Activated T-helper 9 cell treated with anti-CD3 and anti-CD28 coated beads, Interleukin-2, amount 50 U/mL, for 16 hours (primary cell): Measurements from ENCODE around the gene RTP2.

Experiments
- DNase-seq: peaks from one replicate; pipeline ENCODE4 v3.0.0-alpha.2; 2020; ENCODE audit warnings: low read depth

The RTP2 gene

GRCh38 chr3:187702507-187703033, at the start of gene RTP2:
Gene RTP2, minus strand, starts transcription at chr3:187702557. Its CDS starts 429 bp downstream, at chr3:187702128.
- DNase-seq = no peak

- no peak for DNase-seq
Observed at GRCh38 chr3:187750513-187751123, 48.3 kb upstream of the RTP2 start.

DNA sequence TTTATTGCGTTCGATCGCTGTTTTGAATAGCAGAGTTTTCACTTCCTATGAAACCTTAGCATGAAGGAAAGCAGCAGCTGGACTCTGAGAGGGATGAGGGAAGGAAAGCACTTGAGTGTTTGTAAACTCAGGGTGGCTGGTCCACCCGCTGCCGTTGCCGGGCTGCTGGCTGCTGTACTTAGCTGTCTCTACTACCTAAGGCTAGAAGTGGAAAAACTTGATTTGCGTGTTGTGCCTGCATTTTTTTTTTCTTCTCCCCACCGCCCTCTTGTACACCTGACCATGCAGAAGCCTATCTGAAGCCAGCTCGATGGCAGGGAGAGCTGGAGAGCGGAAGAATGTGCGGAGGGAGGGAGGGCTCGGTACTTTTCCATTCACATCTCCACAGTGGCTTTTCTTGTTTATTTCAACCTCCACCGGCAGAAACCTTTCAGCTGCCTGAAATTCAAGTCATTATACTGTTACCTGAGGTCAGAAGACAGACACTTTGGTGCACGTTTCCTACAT, 47.7 kb upstream of the RTP2 start:
- no peak for DNase-seq

GRCh38 chr3:187748050-187748481, 45.7 kb upstream of the RTP2 start:
- peak; percentile 83 for DNase-seq

GRCh38 chr3:187747506-187747905, 45.1 kb upstream of the RTP2 start:
- DNase-seq = no peak

DNA sequence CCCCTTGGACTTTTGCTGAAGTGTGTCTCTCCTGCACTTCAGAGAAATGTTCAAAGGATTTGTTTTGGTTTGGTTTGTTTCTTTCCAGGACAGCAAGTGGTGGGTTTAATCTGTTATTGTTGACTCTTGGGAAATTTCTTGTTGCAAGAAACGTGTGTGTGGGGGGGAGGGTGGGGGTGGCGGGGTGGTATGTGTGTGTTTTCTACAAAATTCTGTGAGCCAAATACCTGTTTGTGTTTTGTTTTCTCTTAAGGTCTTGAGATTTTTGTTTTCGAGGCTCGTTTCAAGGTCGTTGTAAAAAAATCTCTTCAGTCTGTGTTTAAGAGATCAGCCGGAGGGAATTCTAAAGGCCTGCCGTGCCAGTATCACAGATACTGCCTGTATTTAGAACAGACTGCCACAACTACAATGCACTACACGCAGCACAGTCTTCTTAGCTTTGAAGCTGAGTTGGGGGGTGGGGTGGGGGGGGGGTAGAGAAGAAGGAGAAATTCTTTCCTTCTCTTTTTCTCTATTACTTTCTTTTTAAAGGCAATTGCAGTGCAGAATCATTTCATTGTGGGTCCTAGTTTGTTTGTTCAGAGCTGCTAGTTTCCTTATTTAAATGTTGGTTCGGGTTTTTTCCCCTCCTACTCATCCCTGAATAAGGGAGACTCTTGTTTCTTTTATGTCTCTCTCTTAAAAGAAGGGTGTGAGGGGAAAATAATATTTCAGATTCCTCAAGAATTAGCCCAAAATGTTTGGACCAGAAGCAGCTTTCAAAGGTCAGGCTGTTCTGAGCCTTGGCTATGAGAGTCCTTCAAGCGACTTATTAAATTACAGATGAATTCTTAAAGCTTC, 44.3 kb upstream of the RTP2 start:
- DNase-seq = no peak

GRCh38 chr3:187746059-187746441, 43.7 kb upstream of the RTP2 start:
- no peak for DNase-seq

GRCh38 chr3:187745201-187746058, 43.1 kb upstream of the RTP2 start, which contains the start of gene BCL6:
Gene BCL6, minus strand, starts transcription at chr3:187745468. Its CDS starts 11,775 bp downstream, at chr3:187733693.
- peak; percentile 79 for DNase-seq

DNA sequence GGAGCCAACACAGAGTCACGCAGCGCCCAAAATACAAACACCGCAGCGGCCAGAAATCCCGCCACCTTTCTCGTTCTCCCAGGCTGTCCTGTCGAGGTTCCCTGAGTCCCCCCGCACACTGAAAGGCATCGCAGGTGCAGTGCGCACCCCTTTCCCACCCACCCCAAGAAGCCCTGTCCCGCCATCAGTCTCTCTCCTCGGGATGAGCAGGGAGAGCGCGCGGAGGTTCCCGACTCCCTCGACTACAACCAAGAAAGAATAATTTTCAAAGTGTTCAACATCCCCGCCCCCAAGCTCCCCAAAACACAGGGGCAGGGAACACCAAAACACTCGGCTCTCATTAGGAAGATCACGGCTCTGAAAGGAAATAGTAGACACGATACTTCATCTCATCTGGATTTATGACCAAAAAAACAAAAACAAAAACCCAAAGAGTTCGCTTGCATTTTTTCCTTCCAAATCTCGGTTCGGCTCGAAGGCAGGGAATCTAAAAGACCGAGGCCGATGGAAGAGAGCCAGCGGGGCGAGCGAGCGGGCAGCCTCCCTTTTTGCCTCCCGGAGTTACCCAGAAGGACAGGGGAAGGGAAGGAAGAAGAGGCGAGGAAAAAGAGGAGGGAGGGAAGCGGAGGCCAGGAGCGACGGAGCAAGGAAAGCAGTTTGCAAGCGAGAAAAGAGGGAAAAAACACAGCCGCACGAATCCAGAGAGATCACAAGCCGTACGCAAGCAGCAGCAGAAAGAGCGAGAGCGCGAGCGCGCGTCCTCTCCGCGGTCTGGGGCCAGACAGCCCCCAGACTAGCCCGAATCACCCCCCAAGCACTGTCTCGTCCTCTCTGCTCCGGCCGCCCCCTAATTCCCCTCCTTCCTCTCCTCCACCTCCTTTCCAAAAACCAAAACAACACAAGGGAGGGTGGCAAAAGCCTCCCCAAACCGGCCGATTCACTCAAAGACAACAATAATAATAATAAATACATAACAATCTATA, 42.1 kb upstream of the RTP2 start:
- DNase-seq = peak; percentile 44

DNA sequence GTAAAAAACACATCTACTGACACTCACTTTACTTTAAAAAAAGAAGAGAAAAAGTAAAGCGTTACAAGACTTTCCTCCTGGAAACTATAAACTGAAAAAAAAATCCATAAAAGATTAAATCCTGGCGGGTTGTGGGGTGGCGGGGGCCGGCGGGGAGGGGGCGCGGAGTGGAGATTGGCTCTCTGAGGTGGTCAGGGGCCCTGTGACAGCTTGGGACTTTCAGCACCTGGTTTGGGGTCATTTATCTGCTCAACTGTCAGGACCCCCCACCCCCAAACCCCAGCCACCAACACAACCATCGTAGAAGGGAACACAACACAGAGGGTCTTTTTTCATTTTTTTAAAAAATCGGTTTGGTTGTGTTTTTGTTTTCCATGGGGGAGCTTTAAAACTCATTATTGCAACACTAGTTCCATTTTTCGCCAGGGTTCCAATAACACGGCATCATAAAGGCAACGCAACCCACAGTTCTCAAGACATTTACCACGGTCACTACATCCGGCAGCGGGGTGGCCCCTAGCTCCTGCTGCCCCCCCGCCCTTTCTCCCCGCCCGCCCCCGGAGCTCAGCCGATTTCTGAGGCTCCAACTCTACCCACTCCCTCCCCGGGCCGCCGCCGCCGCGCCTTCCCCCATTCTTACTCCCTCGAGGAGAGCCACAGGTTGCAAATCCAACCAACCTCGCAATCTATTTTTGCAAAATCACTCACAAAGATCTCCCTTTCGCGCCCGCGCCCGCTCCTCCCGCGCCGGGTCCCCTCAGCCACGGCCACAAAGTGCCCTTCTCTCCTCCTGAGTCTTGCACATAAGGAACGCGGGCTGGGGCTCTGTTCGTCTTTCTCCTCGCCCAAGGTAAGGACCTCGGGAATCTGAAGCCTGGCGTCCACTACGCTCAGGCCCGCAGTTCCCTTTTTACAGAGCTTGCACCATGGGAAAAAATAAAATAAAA, 41.1 kb upstream of the RTP2 start:
- peak; percentile 61 for DNase-seq

GRCh38 chr3:187742351-187743171, 40.2 kb upstream of the RTP2 start:
- DNase-seq = no peak

- DNase-seq = peak; percentile 65
Observed at GRCh38 chr3:187741403-187742350, 39.3 kb upstream of the RTP2 start.

DNA sequence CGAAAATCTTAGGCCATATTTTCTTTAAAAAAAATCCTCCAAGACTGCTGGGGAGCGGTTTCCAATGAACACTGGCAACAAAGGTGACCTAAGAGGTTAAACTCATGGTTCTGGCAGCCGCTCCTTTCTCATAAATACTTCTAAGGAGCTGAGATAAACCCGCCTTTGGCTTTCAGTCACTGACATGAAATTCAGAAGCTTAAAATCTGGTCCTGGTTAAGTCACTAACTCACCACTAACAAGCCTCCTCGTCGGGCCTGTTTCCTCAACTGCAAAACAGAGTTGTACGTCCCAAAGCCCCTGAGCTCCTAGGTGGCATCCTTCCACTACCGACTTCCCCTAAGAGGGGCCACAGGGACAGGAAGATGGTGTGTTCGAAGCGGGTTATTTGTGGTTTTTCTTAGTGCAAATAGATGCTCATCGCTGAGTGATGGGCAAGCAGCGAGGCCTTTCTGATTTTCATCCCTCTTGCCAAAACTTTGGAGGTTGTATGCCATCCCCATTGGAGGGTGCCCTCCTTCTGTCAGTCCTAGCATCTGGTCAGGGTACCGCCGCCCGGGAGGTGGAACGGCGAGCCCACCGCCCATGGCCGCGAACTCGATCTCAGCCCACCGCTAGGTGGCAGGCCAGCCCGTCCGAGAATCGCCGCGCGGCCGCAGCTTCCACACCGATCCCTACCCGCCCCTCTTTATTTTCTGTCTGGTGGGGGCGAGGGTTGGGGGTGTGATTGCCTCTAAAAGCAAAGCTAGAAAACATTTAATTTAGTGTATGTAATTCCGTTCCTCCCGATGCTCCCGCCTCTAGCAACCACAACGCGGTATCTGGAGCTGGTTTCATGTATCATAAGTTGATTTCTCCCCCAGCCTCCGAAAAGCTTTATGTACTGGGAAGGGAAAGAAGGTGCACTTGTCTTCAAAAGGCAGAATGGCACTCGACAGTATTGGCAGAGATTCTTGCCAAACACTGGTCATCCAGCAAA, 38.4 kb upstream of the RTP2 start:
- DNase-seq = peak; percentile 65

DNA sequence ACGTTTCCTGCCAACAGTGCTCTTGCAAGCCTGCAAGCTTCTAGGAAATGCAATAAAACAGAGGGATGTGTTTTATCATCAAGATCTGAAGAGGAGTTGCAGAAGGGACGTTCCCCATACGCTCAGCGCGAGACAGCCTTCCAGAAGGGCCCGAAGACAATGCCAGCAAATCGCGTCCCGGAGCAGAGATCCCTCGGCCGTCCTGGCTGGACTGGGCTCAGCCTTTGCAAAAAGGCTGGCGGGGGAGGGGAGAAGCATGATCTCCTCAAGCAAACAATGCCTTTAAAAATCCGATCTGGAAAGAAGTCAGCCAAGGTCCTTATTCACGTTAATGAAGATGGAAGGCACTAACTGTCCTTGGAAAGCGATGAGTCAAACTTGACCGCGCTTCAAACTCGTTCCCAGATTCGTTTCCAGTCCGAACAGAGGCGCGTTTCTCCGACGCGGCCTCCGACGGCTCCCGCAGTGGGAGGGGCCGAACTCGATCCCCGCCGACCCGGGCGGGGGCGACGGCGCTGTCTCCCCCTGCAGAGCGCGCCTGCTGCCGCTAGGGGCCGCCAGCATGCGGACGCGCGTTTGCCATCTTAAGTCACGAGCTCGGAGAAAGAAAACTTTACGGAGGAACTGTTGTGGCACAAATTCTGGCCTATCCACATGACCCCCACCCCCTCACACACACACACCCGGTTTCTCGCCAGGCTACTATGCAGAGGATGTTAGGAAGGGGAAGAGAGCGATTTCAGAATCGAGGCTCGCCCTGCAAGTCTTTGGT, 37.4 kb upstream of the RTP2 start:
- peak; percentile 77 for DNase-seq

- DNase-seq = peak; percentile 16
Observed at GRCh38 chr3:187739094-187739560, 36.8 kb upstream of the RTP2 start.
